ENCODE results near the gene EXOC8. TPM values are rescaled to one million over a fixed set of nuclear protein-coding genes. Genes with fewer than 3 reads are reported as not detected.

The EXOC8 gene
- total and polyA plus RNA-seq, 9 of the 15 experiments (the other 6 are each of a cell fraction or from before 2014, with no cell fraction given), result 2.1 to 13.6 (median 7.2) TPM

- H3K9me1 ChIP-seq (ENCODE audit: control insufficient read depth, insufficient read depth, low read length), result no peaks in the 10 kb centered on the region
- intact Hi-C loops (cut with micrococcal nuclease), result no loop called here
- FAIRE-seq, result no peak
- ChIA-PET POLR2A (interaction anchor here (1.5 kb wide), 1 partner anchor 16 kb away, joined by 5 read pairs; no protein-coding TSS in a partner anchor), CTCF (ENCODE audit: low intra/inter-chr PET ratio) (no interaction called here)
- TF ChIP-seq ZBTB33 (CRISPR knock-in tag; IDR thresholded peaks at IDR 0.05) (peak; percentile 23; the same call in 1 of the 2 replicates), IRF9 (tag; IDR thresholded peaks at IDR 0.05) (no peak)
- WGBS (ENCODE audit: insufficient coverage, low coverage, missing lambda C conversion rate), result 74% methylated on average over 15 of the region's 15 CpGs
- no peak overlapping the region for H3K27ac ChIP-seq (ENCODE audit: extremely low read depth, low read depth, low read length)
- no peak overlapping the region for H3K4me2 ChIP-seq (ENCODE audit: insufficient read depth, low read length)
- no peaks in the 10 kb centered on the region for H3K79me2 ChIP-seq (ENCODE audit: control insufficient read depth, insufficient read depth, low read length)
- no peaks in the 10 kb centered on the region for H3K36me3 ChIP-seq (ENCODE audit: control insufficient read depth, insufficient read depth, low read length)
- H4K20me1 ChIP-seq (replicated peaks; ENCODE audit: control insufficient read depth, insufficient read depth, low read length), result no peaks in the 10 kb centered on the region
- no peak overlapping the region for H3K9ac ChIP-seq (ENCODE audit: insufficient read depth in 1 of 2, low read depth in 2 of 2, low read length in 2 of 2)
- no peak overlapping the region for H2AFZ ChIP-seq (ENCODE audit: low read depth, low read length)
- no peaks in the 10 kb centered on the region for H3K9me3 ChIP-seq (replicated peaks; ENCODE audit: control insufficient read depth, insufficient read depth, low read depth, low read length)
- H3K4me1 ChIP-seq (replicated peaks in 1 of 2; ENCODE audit: control insufficient read depth in 2 of 2, insufficient read depth in 2 of 2, low read length in 2 of 2), result no peaks in the 10 kb centered on the region; a peak in 1 of 5 replicates
- in situ Hi-C loops (cut with MboI), result no loop called here
- no peak overlapping the region for H3K4me3 ChIP-seq
- ATAC-seq, result no peak
- BruUV-seq (replicated peaks), result no TSS peak
- DNase-seq (ENCODE audit: extremely low read depth in 1 of 4, low spot score in 3 of 4), result no peak
- no peaks in the 10 kb centered on the region; a peak in 1 of 5 replicates for H3K27me3 ChIP-seq (ENCODE audit: control insufficient read depth in 2 of 2, insufficient read depth in 2 of 2, low read length in 2 of 2)
Observed at GRCh38 chr1:231318015-231318355, 19.7 kb downstream of the EXOC8 start.
